A673 (cell line): ENCODE results near the gene APBA3.

ENCODE experiments used
- EZH2 ChIP-seq: fragments of 200-600 bp; sonication (generic); IDR thresholded peaks from 2 replicates; pipeline ENCODE4 v1.6.1; 2017; ENCODE audit warnings: borderline replicate concordance, low read depth, mild to moderate bottlenecking, mixed read lengths, antibody characterized with exemption, low read length; ENCODE audit not compliant: poor library complexity, severe bottlenecking
- TF ChIP-seq, protein P1 (sequence below): fragments of 300-800, 200-600 bp; sonication (generic); conservative IDR thresholded peaks from 2 replicates; pipeline ENCODE4 v1.5.1; 2017; ENCODE audit warnings: low read depth, mild to moderate bottlenecking, antibody characterized with exemption, low read length, moderate library complexity, mixed read lengths

DNA sequence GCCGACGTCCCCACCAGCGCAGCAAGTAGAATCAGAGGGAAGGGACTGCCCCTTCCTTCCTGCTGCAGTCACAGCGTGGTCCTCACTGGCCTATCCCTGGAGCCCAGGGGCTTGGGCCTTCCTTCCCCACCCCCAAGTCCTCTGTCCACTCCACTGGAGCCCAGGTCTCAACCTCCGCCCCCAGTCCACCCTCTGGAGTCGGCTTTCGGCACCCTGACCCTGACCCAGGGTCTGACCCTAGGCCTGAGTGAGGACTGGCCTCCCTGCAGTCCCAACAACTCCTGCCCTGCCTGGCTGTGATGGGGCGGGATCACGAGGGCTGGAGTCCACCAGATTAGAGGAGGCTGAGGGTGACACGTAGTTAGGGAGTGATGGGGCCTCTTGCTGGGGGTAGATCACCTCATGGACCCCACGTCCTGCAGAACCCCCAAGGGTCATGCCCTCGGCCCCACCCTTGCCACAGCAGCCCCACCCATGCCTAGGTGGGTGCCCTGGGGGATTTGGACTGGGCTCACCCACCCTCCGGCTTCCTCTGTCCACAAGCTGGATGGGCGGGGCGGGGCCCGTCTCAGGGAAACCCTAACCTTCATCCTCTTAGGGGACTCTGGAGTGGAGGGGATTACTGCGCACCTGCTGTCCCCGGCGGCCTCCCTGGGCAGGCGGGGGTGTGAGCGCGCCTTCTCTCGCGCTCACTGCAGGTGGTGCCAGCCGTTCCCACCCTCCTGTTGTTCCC lies 6.7 kb upstream of the APBA3 start:
- TF ChIP-seq, protein P1, sequence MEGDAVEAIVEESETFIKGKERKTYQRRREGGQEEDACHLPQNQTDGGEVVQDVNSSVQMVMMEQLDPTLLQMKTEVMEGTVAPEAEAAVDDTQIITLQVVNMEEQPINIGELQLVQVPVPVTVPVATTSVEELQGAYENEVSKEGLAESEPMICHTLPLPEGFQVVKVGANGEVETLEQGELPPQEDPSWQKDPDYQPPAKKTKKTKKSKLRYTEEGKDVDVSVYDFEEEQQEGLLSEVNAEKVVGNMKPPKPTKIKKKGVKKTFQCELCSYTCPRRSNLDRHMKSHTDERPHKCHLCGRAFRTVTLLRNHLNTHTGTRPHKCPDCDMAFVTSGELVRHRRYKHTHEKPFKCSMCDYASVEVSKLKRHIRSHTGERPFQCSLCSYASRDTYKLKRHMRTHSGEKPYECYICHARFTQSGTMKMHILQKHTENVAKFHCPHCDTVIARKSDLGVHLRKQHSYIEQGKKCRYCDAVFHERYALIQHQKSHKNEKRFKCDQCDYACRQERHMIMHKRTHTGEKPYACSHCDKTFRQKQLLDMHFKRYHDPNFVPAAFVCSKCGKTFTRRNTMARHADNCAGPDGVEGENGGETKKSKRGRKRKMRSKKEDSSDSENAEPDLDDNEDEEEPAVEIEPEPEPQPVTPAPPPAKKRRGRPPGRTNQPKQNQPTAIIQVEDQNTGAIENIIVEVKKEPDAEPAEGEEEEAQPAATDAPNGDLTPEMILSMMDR: no peak
- TF ChIP-seq EZH2: no peak
